ENCODE results near the gene SH2D6. TPM values are rescaled to one million over a fixed set of nuclear protein-coding genes. Genes with fewer than 3 reads are reported as not detected.

SH2D6 gene
- total and polyA plus RNA-seq, 3 experiments from 2014 or later: 0.63 to 1.4 TPM; not detected in 1

GRCh38 chr2:85419009-85419675, 628 bp downstream of the SH2D6 start:
- no peaks in the 10 kb centered on the region for H3K9me3 ChIP-seq (ENCODE audit: low read length)
- H3K27ac ChIP-seq (ENCODE audit: low read depth, low read length): peak overlapping the region; percentile 70
- Mint-ChIP-seq H3K4me1 (peaks cover 12 to 25% (median 16%) of the 10 kb centered on the region in 3 donors), H3K27me3 (peaks cover 0 to 1% of the 10 kb centered on the region in 2 donors), H3K4me3 (peak overlapping the region; percentile 90 to 100 (median 98)), H3K9me3 (no peaks in the 10 kb centered on the region), H3K36me3 (peaks cover 0 to 4% (median 2%) of the 10 kb centered on the region in 3 donors), H3K27ac (peak overlapping the region; percentile 60 to 98 (median 96))
- ChIA-PET CTCF (interaction anchor here (0.8 to 14.1 kb wide), 16 partner anchors 8 to 159 kb away, joined by 3 to 327 read pairs (median 4); partner anchors contain the start of genes ELMOD3, GGCX, MAT2A and RETSAT), POLR2A (interaction anchor here (0.5 to 4.0 kb wide), 10 partner anchors 12 to 142 kb away, joined by 3 to 24 read pairs (median 4); partner anchors contain the start of genes ELMOD3, GGCX, MAT2A and RETSAT)
- H3K27me3 ChIP-seq (ENCODE audit: insufficient read depth, low read length, poor library complexity, severe bottlenecking): no peaks in the 10 kb centered on the region
- no peaks in the 10 kb centered on the region for H3K36me3 ChIP-seq (ENCODE audit: insufficient read depth, low read length)
- peaks cover 28% of the 10 kb centered on the region for H3K4me1 ChIP-seq (ENCODE audit: insufficient read depth, low read length)
- no peak for DNase-seq
- H3K4me3 ChIP-seq (ENCODE audit: low read length): peak overlapping the region; percentile 69

- Histone ChIP-seq H3K27ac (ENCODE audit: low read depth, low read length) (peak overlapping the region; percentile 45), H3K36me3 (ENCODE audit: insufficient read depth, low read length) (no peaks in the 10 kb centered on the region), H3K9me3 (ENCODE audit: low read length) (no peaks in the 10 kb centered on the region), H3K4me1 (ENCODE audit: insufficient read depth, low read length) (peaks cover 27% of the 10 kb centered on the region), H3K27me3 (ENCODE audit: insufficient read depth, low read length, poor library complexity, severe bottlenecking) (no peaks in the 10 kb centered on the region), H3K4me3 (ENCODE audit: low read length) (peak overlapping the region; percentile 29)
- Mint-ChIP-seq H3K27ac (peak overlapping the region in 7 of 8 donors; percentile 18 to 97 (median 61)), H3K36me3 (peaks cover 0 to 2% (median 0%) of the 10 kb centered on the region in 3 donors), H3K9me3 (no peaks in the 10 kb centered on the region), H3K4me3 (peak overlapping the region; percentile 57 to 90 (median 74)), H3K4me1 (peaks cover 12 to 25% (median 16%) of the 10 kb centered on the region in 3 donors), H3K27me3 (peaks cover 0 to 1% of the 10 kb centered on the region in 2 donors)
- DNase-seq: peak; percentile 80 to 90 (median 83)
- CTCF ChIA-PET: interaction anchor here (1.0 to 14.1 kb wide), 17 partner anchors 7 to 217 kb away, joined by 3 to 327 read pairs (median 4); partner anchors contain the start of genes ELMOD3, GGCX, MAT2A and RETSAT
- POLR2A ChIA-PET: interaction anchor here (1.0 to 4.0 kb wide), 3 partner anchors 17 to 132 kb away, joined by 3 to 24 read pairs (median 20); partner anchors contain the start of gene MAT2A
These were observed 2.2 kb downstream of the SH2D6 start for GRCh38 chr2:85420536-85421259.

- Mint-ChIP-seq H3K9me3 (no peaks in the 10 kb centered on the region), H3K4me1 (peaks cover 12 to 25% (median 16%) of the 10 kb centered on the region in 3 donors), H3K36me3 (peaks cover 0 to 2% (median 0%) of the 10 kb centered on the region in 3 donors), H3K4me3 (peak overlapping the region in 1 of 7 donors; percentile 35), H3K27me3 (peaks cover 0 to 1% of the 10 kb centered on the region in 2 donors), H3K27ac (peak overlapping the region in 5 of 8 donors; percentile 7 to 90 (median 42))
- DNase-seq: no peak
- Histone ChIP-seq H3K27me3 (ENCODE audit: insufficient read depth, low read length, poor library complexity, severe bottlenecking) (no peaks in the 10 kb centered on the region), H3K27ac (ENCODE audit: low read depth, low read length) (peak overlapping the region; percentile 45), H3K9me3 (ENCODE audit: low read length) (no peaks in the 10 kb centered on the region), H3K4me1 (ENCODE audit: insufficient read depth, low read length) (peaks cover 27% of the 10 kb centered on the region), H3K36me3 (ENCODE audit: insufficient read depth, low read length) (no peaks in the 10 kb centered on the region), H3K4me3 (ENCODE audit: low read length) (no peak overlapping the region)
- CTCF ChIA-PET: interaction anchor here (0.6 to 14.1 kb wide), 14 partner anchors 8 to 216 kb away, joined by 3 to 327 read pairs (median 6); partner anchors contain the start of genes ELMOD3, GGCX, MAT2A and RETSAT
- POLR2A ChIA-PET: interaction anchor here (0.8 to 4.0 kb wide), 3 partner anchors 16 to 131 kb away, joined by 3 to 24 read pairs (median 3); partner anchors contain the start of gene MAT2A
These were observed 3.0 kb downstream of the SH2D6 start for GRCh38 chr2:85421260-85422071.

DNA sequence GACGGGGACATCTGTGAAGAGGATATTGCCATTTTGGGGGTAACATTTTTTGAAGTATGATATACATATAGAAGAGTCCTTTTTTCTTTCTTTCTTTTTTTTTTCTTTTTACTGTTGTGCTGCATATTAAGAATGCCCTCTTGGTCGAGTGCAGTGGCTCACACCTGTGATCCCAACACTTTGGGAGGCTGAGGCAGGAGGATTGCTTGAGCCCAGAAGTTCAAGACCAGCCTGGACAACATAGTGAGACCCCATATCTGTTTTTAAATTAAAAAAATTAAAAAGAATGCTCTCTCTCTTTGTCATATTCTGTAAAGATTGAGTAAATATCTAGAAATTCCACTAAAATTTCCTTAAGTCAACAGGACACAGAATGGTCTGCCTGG, 3.6 kb downstream of the SH2D6 start:
- no peak for DNase-seq
- Mint-ChIP-seq H3K36me3 (peaks cover 0 to 2% (median 0%) of the 10 kb centered on the region in 3 donors), H3K27me3 (peaks cover 0 to 1% of the 10 kb centered on the region in 2 donors), H3K9me3 (no peaks in the 10 kb centered on the region), H3K4me3 (peak overlapping the region in 1 of 7 donors; percentile 31), H3K4me1 (peaks cover 12 to 25% (median 16%) of the 10 kb centered on the region in 3 donors), H3K27ac (peak overlapping the region in 4 of 8 donors; percentile 7 to 80 (median 38))
- ChIA-PET POLR2A (interaction anchor here (0.8 to 4.0 kb wide), 2 partner anchors 117 to 131 kb away, joined by 3 to 24 read pairs; partner anchors contain the start of gene MAT2A), CTCF (interaction anchor here (1.2 to 14.1 kb wide), 8 partner anchors 8 to 142 kb away, joined by 3 to 327 read pairs (median 6); partner anchors contain the start of genes ELMOD3, GGCX, MAT2A and RETSAT)
- Histone ChIP-seq H3K4me1 (ENCODE audit: insufficient read depth, low read length) (peaks cover 27% of the 10 kb centered on the region), H3K4me3 (ENCODE audit: low read length) (no peak overlapping the region), H3K27ac (ENCODE audit: low read depth, low read length) (no peak overlapping the region), H3K9me3 (ENCODE audit: low read length) (no peaks in the 10 kb centered on the region), H3K27me3 (ENCODE audit: insufficient read depth, low read length, poor library complexity, severe bottlenecking) (no peaks in the 10 kb centered on the region), H3K36me3 (ENCODE audit: insufficient read depth, low read length) (no peaks in the 10 kb centered on the region)

- POLR2A ChIA-PET: no interaction called here
These were observed 5.0 kb downstream of the SH2D6 start for GRCh38 chr2:85423525-85423924.

DNA sequence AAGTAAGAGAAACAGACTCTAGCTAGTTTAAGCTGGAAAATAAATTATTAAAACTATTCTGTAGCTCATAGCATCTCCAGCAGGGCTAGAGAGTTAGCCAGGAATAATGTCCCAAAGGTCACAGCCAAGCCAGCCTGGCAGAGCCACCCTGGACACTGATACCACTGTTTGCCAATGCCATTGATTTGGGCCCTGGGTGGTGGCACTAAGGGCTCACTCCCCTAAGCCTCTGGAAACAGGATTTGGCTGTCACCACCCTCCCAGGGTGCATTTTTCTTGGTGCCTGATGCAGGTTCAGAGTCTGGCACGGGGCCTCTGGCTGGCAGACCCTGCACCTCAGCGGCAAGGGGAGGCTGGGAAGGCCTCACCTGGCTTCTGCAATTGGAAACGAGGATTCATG, 7.1 kb downstream of the SH2D6 start:
- Mint-ChIP-seq H3K4me3 (no peak overlapping the region), H3K4me1 (peaks cover 4% of the 10 kb centered on the region in 3 donors), H3K27ac (no peak overlapping the region), H3K9me3 (no peaks in the 10 kb centered on the region), H3K36me3 (no peaks in the 10 kb centered on the region), H3K27me3 (peaks cover 0 to 1% of the 10 kb centered on the region in 2 donors)
- H3K36me3 ChIP-seq (ENCODE audit: insufficient read depth, low read length): no peaks in the 10 kb centered on the region
- no peaks in the 10 kb centered on the region for H3K27me3 ChIP-seq (ENCODE audit: insufficient read depth, low read length, poor library complexity, severe bottlenecking)
- ChIA-PET POLR2A (no interaction called here), CTCF (interaction anchor here (2.2 kb wide), 1 partner anchor 126 kb away, joined by 12 read pairs; no protein-coding TSS in a partner anchor)
- H3K9me3 ChIP-seq (ENCODE audit: low read length): no peaks in the 10 kb centered on the region
- DNase-seq: no peak
- no peak overlapping the region for H3K27ac ChIP-seq (ENCODE audit: low read depth, low read length)
- peaks cover 5% of the 10 kb centered on the region for H3K4me1 ChIP-seq (ENCODE audit: insufficient read depth, low read length)
- no peak overlapping the region for H3K4me3 ChIP-seq (ENCODE audit: low read length)

More at GRCh38 chr2:85423525-85423924, 5.0 kb downstream of the SH2D6 start:
- no peak for DNase-seq
- CTCF ChIA-PET: interaction anchor here (14.1 kb wide), 1 partner anchor 132 kb away, joined by 327 read pairs; the partner anchor contains the start of gene GGCX
- Mint-ChIP-seq H3K9me3 (no peaks in the 10 kb centered on the region), H3K4me3 (peak overlapping the region in 1 of 7 donors; percentile 28), H3K4me1 (peaks cover 12 to 20% (median 16%) of the 10 kb centered on the region in 3 donors), H3K27ac (peak overlapping the region in 1 of 8 donors; percentile 36), H3K36me3 (no peaks in the 10 kb centered on the region), H3K27me3 (peaks cover 0 to 1% of the 10 kb centered on the region in 2 donors)
- Histone ChIP-seq H3K27me3 (ENCODE audit: insufficient read depth, low read length, poor library complexity, severe bottlenecking) (no peaks in the 10 kb centered on the region), H3K9me3 (ENCODE audit: low read length) (no peaks in the 10 kb centered on the region), H3K4me1 (ENCODE audit: insufficient read depth, low read length) (peaks cover 22% of the 10 kb centered on the region), H3K4me3 (ENCODE audit: low read length) (no peak overlapping the region), H3K36me3 (ENCODE audit: insufficient read depth, low read length) (no peaks in the 10 kb centered on the region), H3K27ac (ENCODE audit: low read depth, low read length) (no peak overlapping the region)

DNA sequence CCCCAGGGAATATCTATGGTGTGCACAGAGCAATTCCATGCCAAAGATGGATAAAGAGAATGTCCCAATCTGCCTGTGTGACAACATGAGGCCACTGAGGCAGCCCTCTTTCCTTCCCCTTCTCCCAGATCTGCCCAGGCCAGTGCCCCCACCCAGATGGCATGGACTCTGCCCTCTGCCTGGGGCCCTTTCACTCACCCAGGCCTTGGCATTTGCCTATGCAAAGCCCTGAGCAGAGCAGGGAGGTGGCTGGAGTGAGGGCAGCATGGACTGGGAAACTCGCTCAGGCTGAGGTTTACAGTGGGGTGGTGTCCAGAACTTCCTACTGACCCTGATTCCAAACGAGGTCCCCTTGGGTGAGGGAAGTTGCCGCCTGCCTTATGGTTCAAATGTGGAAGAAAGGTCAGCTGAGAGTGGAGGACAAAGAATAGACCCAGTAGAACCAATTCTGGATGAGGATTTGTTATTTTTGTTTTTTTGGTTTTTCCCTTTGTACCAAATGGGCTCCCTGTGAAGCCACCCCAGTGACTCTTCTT, 8.9 kb downstream of the SH2D6 start:
- no peaks in the 10 kb centered on the region for H3K27me3 Mint-ChIP-seq
- H3K4me3 Mint-ChIP-seq: no peak overlapping the region
- DNase-seq: no peak
- H3K4me3 ChIP-seq (ENCODE audit: low read length): no peak overlapping the region
- no peaks in the 10 kb centered on the region for H3K9me3 Mint-ChIP-seq
- no peaks in the 10 kb centered on the region for H3K27me3 ChIP-seq (ENCODE audit: insufficient read depth, low read length, poor library complexity, severe bottlenecking)
- H3K36me3 Mint-ChIP-seq: no peaks in the 10 kb centered on the region
- H3K4me1 ChIP-seq (ENCODE audit: insufficient read depth, low read length): no peaks in the 10 kb centered on the region
- CTCF ChIA-PET: interaction anchor here (0.9 to 2.2 kb wide), 6 partner anchors 7 to 126 kb away, joined by 3 to 12 read pairs (median 4); no protein-coding TSS in a partner anchor
- no peaks in the 10 kb centered on the region for H3K4me1 Mint-ChIP-seq
- no peaks in the 10 kb centered on the region for H3K9me3 ChIP-seq (ENCODE audit: low read length)
- POLR2A ChIA-PET: no interaction called here
- H3K36me3 ChIP-seq (ENCODE audit: insufficient read depth, low read length): no peaks in the 10 kb centered on the region
- H3K27ac ChIP-seq (ENCODE audit: low read depth, low read length): no peak overlapping the region
- no peak overlapping the region for H3K27ac Mint-ChIP-seq

Measured in CD8-positive, alpha-beta memory T cell (primary cell).